Osteoblast (primary cell): ENCODE measurements around the gene PRKAR1B. TPM values are rescaled to one million over a fixed set of nuclear protein-coding genes. Genes with fewer than 3 reads are reported as not detected.
A peak's percentile ranks its signal among the peaks of the same experiment; 100 is the strongest.

ENCODE experiments used
- DNase-seq: peaks from one replicate; pipeline ENCODE4 v3.0.0; 2011; ENCODE audit warnings: low spot score, mixed read lengths; ENCODE audit not compliant: insufficient read length; ENCODE audit errors: missing footprints
- H2AFZ ChIP-seq: 2 replicates; pipeline ENCODE4 v1.6.0; 2011; ENCODE audit warnings: mild to moderate bottlenecking, low read length
- H3K27ac ChIP-seq: 2 replicates; pipeline ENCODE4 v1.5.1; 2011; ENCODE audit warnings: mild to moderate bottlenecking, low read depth, low read length, moderate library complexity
- H3K27me3 ChIP-seq: 2 replicates; pipeline ENCODE4 v1.6.0; 2012; ENCODE audit warnings: mild to moderate bottlenecking, control low read depth, inconsistent platforms, low read length, moderate library complexity; ENCODE audit not compliant: insufficient read depth
- H3K36me3 ChIP-seq: 2 replicates; pipeline ENCODE4 v1.5.1; 2011; ENCODE audit warnings: mild to moderate bottlenecking, low read length, control low read depth, moderate library complexity; ENCODE audit not compliant: insufficient read depth
- H3K4me1 ChIP-seq: 2 replicates; pipeline ENCODE4 v1.5.1; 2011; ENCODE audit warnings: mild to moderate bottlenecking, low read length, control low read depth, moderate library complexity; ENCODE audit not compliant: insufficient read depth
- H3K4me2 ChIP-seq: 2 replicates; pipeline ENCODE4 v1.6.0; 2011; ENCODE audit warnings: mild to moderate bottlenecking, low read length; ENCODE audit not compliant: insufficient read depth
- H3K4me3 ChIP-seq: fragments of 200-600 bp; sonication (generic); 3 replicates; pipeline ENCODE4 v1.5.1; 2012; ENCODE audit warnings: mild to moderate bottlenecking, low read length, inconsistent platforms; ENCODE audit not compliant: insufficient read depth
- H3K79me2 ChIP-seq: 2 replicates; pipeline ENCODE4 v1.6.0; 2012; ENCODE audit warnings: mild to moderate bottlenecking, low read length, control low read depth, inconsistent platforms; ENCODE audit not compliant: insufficient read depth
- H3K9me3 ChIP-seq: 2 replicates; pipeline ENCODE4 v1.5.1; 2011; ENCODE audit warnings: low read depth, low read length, control low read depth
- H4K20me1 ChIP-seq: 2 replicates; pipeline ENCODE4 v1.6.0; 2012; ENCODE audit warnings: mild to moderate bottlenecking, low read length, control low read depth; ENCODE audit not compliant: insufficient read depth
- total RNA-seq: library from RNA; depleted of rRNA; stranded (reverse); fragments of >200 nt; gene quantifications from 2 replicates; pipeline ENCODE4 v1.2.3, GENCODE V29; 2012
- TF ChIP-seq, protein P1 (sequence below): IDR thresholded peaks from 2 replicates; pipeline ENCODE4 v1.5.1; 2011; ENCODE audit warnings: mild to moderate bottlenecking, low read depth, low read length, moderate library complexity; ENCODE audit errors: extremely low read depth

The PRKAR1B gene
- total RNA-seq, 1 donor, result 6.5 TPM

DNA sequence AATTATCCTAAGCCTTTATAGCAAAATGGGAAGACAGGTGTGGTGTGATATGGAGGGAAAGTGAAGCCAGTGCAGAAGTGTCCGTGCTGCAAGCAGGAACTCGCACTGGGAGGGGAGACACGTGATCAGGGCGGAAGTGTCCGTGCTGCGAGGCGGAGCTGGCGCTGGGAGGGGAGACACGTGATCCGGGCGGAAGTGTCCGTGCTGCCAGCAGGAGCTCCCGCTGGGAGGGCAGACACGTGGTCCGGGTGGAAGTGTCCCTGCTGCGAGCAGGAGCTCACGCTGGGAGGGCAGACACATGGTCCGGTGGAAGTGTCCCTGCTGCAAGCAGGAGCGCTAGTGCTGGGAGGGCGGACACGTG lies 40.5 kb upstream of the PRKAR1B start:
- no peaks in the 10 kb centered on the region for H4K20me1 ChIP-seq
- H3K4me3 ChIP-seq, result no peak overlapping the region
- H3K4me2 ChIP-seq, result no peak overlapping the region
- no peaks in the 10 kb centered on the region for H3K9me3 ChIP-seq
- H2AFZ ChIP-seq, result no peak overlapping the region
- H3K79me2 ChIP-seq, result no peaks in the 10 kb centered on the region
- TF ChIP-seq, protein P1, sequence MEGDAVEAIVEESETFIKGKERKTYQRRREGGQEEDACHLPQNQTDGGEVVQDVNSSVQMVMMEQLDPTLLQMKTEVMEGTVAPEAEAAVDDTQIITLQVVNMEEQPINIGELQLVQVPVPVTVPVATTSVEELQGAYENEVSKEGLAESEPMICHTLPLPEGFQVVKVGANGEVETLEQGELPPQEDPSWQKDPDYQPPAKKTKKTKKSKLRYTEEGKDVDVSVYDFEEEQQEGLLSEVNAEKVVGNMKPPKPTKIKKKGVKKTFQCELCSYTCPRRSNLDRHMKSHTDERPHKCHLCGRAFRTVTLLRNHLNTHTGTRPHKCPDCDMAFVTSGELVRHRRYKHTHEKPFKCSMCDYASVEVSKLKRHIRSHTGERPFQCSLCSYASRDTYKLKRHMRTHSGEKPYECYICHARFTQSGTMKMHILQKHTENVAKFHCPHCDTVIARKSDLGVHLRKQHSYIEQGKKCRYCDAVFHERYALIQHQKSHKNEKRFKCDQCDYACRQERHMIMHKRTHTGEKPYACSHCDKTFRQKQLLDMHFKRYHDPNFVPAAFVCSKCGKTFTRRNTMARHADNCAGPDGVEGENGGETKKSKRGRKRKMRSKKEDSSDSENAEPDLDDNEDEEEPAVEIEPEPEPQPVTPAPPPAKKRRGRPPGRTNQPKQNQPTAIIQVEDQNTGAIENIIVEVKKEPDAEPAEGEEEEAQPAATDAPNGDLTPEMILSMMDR, result no peak
- no peak overlapping the region for H3K27ac ChIP-seq
- H3K27me3 ChIP-seq, result no peaks in the 10 kb centered on the region
- no peaks in the 10 kb centered on the region for H3K4me1 ChIP-seq
- DNase-seq, result peak; percentile 0
- H3K36me3 ChIP-seq, result peaks cover 16% of the 10 kb centered on the region

DNA sequence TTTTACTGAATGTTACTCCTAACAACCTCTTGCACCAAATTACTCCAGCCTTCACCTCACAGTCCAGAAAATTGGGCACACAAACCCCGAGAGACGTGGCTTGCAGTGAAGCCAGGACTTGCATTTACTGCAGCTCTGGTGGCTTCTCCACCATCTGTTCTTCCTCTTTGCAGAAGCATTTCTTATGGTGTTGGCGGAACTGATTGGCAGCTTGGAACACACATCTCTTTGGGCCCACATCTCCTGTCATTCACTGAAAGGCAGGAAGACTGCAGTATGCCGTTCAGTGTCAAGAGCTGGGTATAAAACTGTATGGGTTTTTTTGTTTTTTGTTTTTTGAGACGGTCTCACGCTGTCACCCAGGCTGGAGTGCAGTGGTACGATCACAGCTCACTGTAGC lies 38.3 kb upstream of the PRKAR1B start:
- H3K36me3 ChIP-seq, result peaks cover 13% of the 10 kb centered on the region
- no peak overlapping the region for H3K4me3 ChIP-seq
- H3K9me3 ChIP-seq, result no peaks in the 10 kb centered on the region
- H4K20me1 ChIP-seq, result no peaks in the 10 kb centered on the region
- H3K27ac ChIP-seq, result no peak overlapping the region
- no peak overlapping the region for H3K4me2 ChIP-seq
- DNase-seq, result peak; percentile 60
- H2AFZ ChIP-seq, result no peak overlapping the region
- no peaks in the 10 kb centered on the region for H3K4me1 ChIP-seq
- TF ChIP-seq, protein P1, result no peak
- no peaks in the 10 kb centered on the region for H3K79me2 ChIP-seq
- no peaks in the 10 kb centered on the region for H3K27me3 ChIP-seq

DNA sequence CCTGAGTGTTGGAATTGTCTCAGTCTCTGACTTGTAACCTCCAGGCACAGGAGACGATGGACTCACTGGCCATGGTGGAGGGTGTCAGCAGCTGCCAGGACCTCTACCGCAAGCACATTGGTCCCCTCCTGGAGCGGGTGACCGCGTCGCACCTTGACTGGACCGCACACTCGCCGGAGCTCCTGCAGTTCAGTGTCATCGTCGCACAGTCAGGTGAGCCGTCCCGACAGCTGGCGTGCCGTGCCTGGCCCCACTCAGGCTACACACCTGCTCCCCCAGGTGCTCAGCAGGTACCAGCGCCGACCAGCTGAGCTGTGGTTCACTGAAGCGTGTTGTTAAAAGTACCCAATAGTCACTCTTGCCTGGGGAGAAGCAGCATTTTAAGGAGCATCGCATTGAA lies 36.7 kb upstream of the PRKAR1B start:
- H3K4me1 ChIP-seq, result no peaks in the 10 kb centered on the region
- DNase-seq, result no peak
- no peaks in the 10 kb centered on the region for H3K79me2 ChIP-seq
- H3K4me3 ChIP-seq, result no peak overlapping the region
- no peak overlapping the region for H2AFZ ChIP-seq
- no peaks in the 10 kb centered on the region for H3K9me3 ChIP-seq
- H3K4me2 ChIP-seq, result no peak overlapping the region
- no peaks in the 10 kb centered on the region for H3K27me3 ChIP-seq
- H3K36me3 ChIP-seq, result peaks cover 13% of the 10 kb centered on the region
- H4K20me1 ChIP-seq, result no peaks in the 10 kb centered on the region
- TF ChIP-seq, protein P1, result no peak
- H3K27ac ChIP-seq, result no peak overlapping the region

DNA sequence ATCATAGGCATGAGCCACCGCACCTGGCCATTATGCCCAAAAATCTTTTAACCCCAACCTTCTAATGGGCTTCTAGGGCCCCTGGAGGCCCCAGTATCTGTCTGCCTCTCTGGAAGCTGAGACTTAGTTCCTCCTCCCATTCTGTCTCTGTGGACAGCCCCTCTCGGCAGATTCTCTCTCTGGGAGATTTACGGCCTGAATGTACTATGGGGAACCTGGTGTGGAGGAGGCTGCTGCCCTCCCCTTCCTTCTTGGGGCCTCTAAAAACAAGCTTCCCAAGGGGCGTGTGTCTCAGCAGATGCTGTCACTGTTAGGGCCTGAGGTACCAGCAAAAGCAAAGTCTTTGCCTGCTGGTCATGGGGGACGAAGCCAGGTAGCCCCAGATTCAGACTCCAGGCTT lies 35.8 kb upstream of the PRKAR1B start:
- Histone ChIP-seq H4K20me1 (no peaks in the 10 kb centered on the region), H3K4me1 (no peaks in the 10 kb centered on the region), H3K4me3 (no peak overlapping the region), H2AFZ (no peak overlapping the region), H3K36me3 (peaks cover 13% of the 10 kb centered on the region), H3K27ac (no peak overlapping the region), H3K9me3 (no peaks in the 10 kb centered on the region), H3K79me2 (no peaks in the 10 kb centered on the region), H3K4me2 (no peak overlapping the region), H3K27me3 (no peaks in the 10 kb centered on the region)
- TF ChIP-seq, protein P1, result no peak
- no peak for DNase-seq
